Sigmoid colon (tissue), 7 donors: ENCODE results near the gene MCAT. TPM values are rescaled to one million over a fixed set of nuclear protein-coding genes. Genes with fewer than 3 reads are reported as not detected.

ENCODE experiments used
- DNase-seq: peaks from one replicate; pipeline ENCODE4 v3.0.0-alpha.2; 2019
- H3K27ac ChIP-seq, 4 donors: fragments of 200-600 bp; sonication (generic); one replicate each; pipeline ENCODE4 v1.5.1; 2016 to 2019; ENCODE audit warnings: mild to moderate bottlenecking in 1 of 4
- H3K27me3 ChIP-seq, 3 donors: fragments of 200-600 bp; sonication (generic); one replicate each; pipeline ENCODE4 v1.5.1; 2019; ENCODE audit warnings: mild to moderate bottlenecking in 1 of 3
- H3K36me3 ChIP-seq, 4 donors: fragments of 200-600 bp; sonication (generic); one replicate each; pipeline ENCODE4 v1.5.1; 2016 to 2019
- H3K4me1 ChIP-seq, 4 donors: fragments of 200-600 bp; sonication (generic); one replicate each; pipeline ENCODE4 v1.5.1; 2017 to 2019
- H3K4me3 ChIP-seq, 4 donors: fragments of 200-600 bp; sonication (generic); one replicate each; pipeline ENCODE4 v1.5.1; 2017 to 2019; ENCODE audit warnings: mild to moderate bottlenecking in 2 of 4, moderate library complexity in 1 of 4
- H3K9me3 ChIP-seq, 4 donors: fragments of 200-600 bp in 3 of 4; sonication (generic) in 3 of 4; one replicate each; pipeline versions ENCODE4 v1.5.1 to v1.6.1; 2013 to 2019
- EP300 ChIP-seq, 4 donors: sonication (generic); formaldehyde crosslinking; IDR thresholded peaks; one replicate each; pipeline ENCODE4 v1.6.1; 2017; ENCODE audit warnings: antibody characterized with exemption in 4 of 4
- POLR2A ChIP-seq, 2 donors: fragments of 450-650 bp; IDR thresholded peaks; one replicate each; pipeline ENCODE4 v1.6.1; 2016; ENCODE audit warnings: antibody characterized with exemption in 2 of 2, mild to moderate bottlenecking in 2 of 2, moderate library complexity in 2 of 2
- POLR2AphosphoS5 ChIP-seq, 4 donors: sonication (generic); formaldehyde crosslinking; IDR thresholded peaks; one replicate each; pipeline ENCODE4 v1.6.1; 2017; ENCODE audit warnings: antibody characterized with exemption in 4 of 4
- WGBS, 2 donors: extraction: QIAGEN DNeasy Blood & Tissue Kit; methylation state at CpG; one replicate each; pipeline ENCODE4 v1.1.7; 2013; 5-methylcytosine and 5-hydroxymethylcytosine counted together
- intact Hi-C: fragments of 100-400 bp; cut with DNase I; formaldehyde crosslinking; loops from one replicate; pipeline ENCODE4 v1.15.1; 2023
- polyA plus RNA-seq, 3 donors: library from polyadenylated mRNA; stranded (reverse); fragments of 200-250 nt; gene quantifications; one replicate each; pipeline ENCODE4 v1.2.3, GENCODE V29; 2013
- total RNA-seq, 4 donors: library from RNA; depleted of rRNA; stranded (reverse); fragments of >200 nt; gene quantifications; one replicate each; pipeline ENCODE4 v1.1.0, GENCODE V29; 2016
- TF ChIP-seq, protein P1 (sequence below), 4 experiments: fragments of 450-650 bp in 3 of 4; fragments of 200-600 bp in 1 of 4; IDR thresholded peaks; one replicate each; pipeline ENCODE4 v1.5.1; 2016 to 2019; ENCODE audit warnings: antibody characterized with exemption in 4 of 4, mild to moderate bottlenecking in 3 of 4, moderate library complexity in 2 of 4
- donor health status: healthy with polysubstance abuse.
- donor health status: Bipolar disorder and iron deficiency.
- donor health status: healthy.

The MCAT gene
- total and polyA plus RNA-seq, 7 donors: 10.2 to 23.4 (median 16.8) TPM

DNA sequence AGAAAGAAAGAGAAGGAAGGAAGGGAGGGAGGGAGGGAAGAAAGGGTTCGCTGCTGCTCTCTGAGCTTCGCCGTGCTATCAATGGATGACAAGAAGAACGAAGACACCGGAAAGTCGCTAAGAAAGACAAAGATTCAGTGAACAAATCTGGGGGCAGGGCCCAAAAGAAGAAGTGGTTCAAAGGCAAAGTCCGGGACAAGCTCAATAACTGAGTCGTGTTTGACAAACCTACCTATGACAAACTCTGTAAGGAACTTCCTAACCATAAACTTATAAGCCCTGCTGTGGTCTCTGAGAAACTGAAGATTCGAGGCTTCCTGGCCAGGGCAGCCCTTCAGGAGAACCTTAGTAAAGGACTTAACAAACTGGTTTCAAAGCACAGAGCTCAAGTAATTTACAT, 51.1 kb downstream of the MCAT start:
- no peaks in the 10 kb centered on the region for H3K9me3 ChIP-seq
- peaks cover 0 to 12% (median 9%) of the 10 kb centered on the region in 4 donors for H3K4me1 ChIP-seq
- H3K4me3 ChIP-seq: no peak overlapping the region
- no peaks in the 10 kb centered on the region for H3K27me3 ChIP-seq
- no peak for TF ChIP-seq POLR2A (IDR thresholded peaks at IDR 0.05)
- no peak for TF ChIP-seq POLR2AphosphoS5 (IDR thresholded peaks at IDR 0.05)
- WGBS, 2 donors: 54 to 76% methylated on average over 9 of the region's 9 CpGs
- H3K36me3 ChIP-seq: no peaks in the 10 kb centered on the region
- H3K27ac ChIP-seq: no peak overlapping the region
- no peak for DNase-seq
- intact Hi-C loops: loop anchor here (5.0 kb wide), 1 partner anchor 315 kb away; no protein-coding TSS in a partner anchor

DNA sequence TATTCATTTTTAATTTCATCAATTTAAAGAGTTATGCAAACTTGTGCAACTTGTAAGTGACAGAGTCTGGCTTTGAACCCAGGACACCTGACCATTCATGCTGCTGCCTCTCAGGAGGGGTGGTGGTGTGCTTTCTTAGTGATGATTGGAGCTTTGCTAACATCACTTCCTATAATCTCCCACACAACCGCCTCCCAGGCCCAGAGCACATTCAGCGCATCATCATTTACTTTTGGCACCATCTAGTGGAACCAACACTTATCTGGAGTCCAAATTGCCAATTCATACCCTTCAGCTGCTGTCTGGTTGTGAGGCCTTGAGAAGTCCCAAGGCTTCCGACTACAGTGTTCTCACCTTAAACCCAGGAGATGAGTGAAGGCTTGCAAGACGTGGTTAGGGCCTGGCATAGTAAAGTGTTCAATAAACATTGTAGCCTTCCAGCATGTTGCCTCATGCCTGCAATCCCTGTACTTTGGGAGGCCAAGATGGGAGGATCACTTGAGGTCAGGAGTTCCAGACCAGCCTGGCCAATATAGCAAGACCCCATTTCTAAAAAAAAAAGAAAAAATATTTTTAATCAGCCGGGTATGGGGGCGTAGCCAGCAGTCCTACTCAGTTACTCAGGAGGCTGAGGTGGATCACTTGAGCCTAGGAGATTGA, 52.9 kb downstream of the MCAT start:
- Histone ChIP-seq H3K4me1 (peaks cover 0 to 12% (median 9%) of the 10 kb centered on the region in 4 donors), H3K27me3 (no peaks in the 10 kb centered on the region), H3K27ac (peak overlapping the region in 2 of 4 donors; percentile 68 to 77), H3K36me3 (no peaks in the 10 kb centered on the region), H3K4me3 (no peak overlapping the region), H3K9me3 (no peaks in the 10 kb centered on the region)
- TF ChIP-seq, protein P1, sequence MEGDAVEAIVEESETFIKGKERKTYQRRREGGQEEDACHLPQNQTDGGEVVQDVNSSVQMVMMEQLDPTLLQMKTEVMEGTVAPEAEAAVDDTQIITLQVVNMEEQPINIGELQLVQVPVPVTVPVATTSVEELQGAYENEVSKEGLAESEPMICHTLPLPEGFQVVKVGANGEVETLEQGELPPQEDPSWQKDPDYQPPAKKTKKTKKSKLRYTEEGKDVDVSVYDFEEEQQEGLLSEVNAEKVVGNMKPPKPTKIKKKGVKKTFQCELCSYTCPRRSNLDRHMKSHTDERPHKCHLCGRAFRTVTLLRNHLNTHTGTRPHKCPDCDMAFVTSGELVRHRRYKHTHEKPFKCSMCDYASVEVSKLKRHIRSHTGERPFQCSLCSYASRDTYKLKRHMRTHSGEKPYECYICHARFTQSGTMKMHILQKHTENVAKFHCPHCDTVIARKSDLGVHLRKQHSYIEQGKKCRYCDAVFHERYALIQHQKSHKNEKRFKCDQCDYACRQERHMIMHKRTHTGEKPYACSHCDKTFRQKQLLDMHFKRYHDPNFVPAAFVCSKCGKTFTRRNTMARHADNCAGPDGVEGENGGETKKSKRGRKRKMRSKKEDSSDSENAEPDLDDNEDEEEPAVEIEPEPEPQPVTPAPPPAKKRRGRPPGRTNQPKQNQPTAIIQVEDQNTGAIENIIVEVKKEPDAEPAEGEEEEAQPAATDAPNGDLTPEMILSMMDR (IDR thresholded peaks at IDR 0.05): no peak
- peak in 1 of 4 donors; percentile 18 for TF ChIP-seq POLR2AphosphoS5 (IDR thresholded peaks at IDR 0.05)
- TF ChIP-seq POLR2A (IDR thresholded peaks at IDR 0.05): no peak
- TF ChIP-seq EP300 (IDR thresholded peaks at IDR 0.05): no peak
- 62 to 66% methylated on average over 6 of the region's 6 CpGs for WGBS, 2 donors
- peak; percentile 72 for DNase-seq
- intact Hi-C loops: loop anchor here (5.0 kb wide), 1 partner anchor 313 kb away; no protein-coding TSS in a partner anchor

DNA sequence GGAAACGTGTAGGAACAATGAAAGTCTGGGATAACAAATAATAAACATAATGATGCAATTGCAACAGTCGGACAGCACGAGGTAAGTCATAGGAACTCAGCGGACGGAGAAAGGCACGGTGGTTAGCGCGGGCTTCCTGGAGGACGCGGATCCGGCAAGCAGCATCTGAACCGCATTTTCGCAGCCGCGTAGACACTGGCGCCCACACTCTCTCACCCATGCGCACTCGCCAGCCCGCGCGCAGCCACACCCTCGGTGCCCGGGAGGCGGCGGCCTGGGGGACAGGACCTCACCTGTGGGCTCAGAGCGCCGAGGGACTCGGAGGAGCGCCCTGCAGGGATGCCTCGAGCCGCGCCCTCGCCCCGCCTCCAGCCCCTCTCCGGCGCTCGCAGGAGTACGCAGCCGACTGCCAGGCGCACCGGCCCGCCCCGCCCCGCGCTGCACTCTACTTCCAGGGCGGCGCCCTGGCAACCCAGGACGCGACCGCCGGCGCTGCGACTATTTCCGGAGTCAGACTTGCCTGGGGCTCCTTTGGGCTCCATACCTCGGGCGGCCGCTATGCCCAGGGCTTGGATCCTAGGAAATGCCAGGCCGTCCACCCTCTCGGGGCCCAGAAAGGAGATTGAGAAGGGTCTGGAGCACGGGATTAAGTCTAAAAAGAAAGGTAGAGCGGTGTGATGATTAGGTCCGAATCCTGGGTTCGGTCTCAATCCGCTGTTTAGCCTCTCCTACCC, 54.0 kb downstream of the MCAT start, which contains the start of gene TTLL1:
Gene TTLL1, minus strand, starts transcription at position 408 of the 734 bp plus-strand sequence. CDS start 13,805 bp downstream, outside the sequence.
- Histone ChIP-seq H3K36me3 (no peaks in the 10 kb centered on the region), H3K4me3 (peak within 1 kb of the TSS; percentile 64 to 93 (median 81)), H3K27ac (peak within 1 kb of the TSS; percentile 68 to 77 (median 69)), H3K27me3 (no peaks in the 10 kb centered on the region), H3K9me3 (no peaks in the 10 kb centered on the region), H3K4me1 (peaks cover 0 to 12% (median 9%) of the 10 kb centered on the region in 4 donors)
- TF ChIP-seq, protein P1 (IDR thresholded peaks at IDR 0.05): no peak
- TF ChIP-seq EP300 (IDR thresholded peaks at IDR 0.05) (no peak), POLR2AphosphoS5 (IDR thresholded peaks at IDR 0.05) (peak; percentile 8 to 54 (median 49))
- intact Hi-C loops: no loop called here
- WGBS, 2 donors: 4 to 5% methylated on average over 64 of the region's 64 CpGs
- DNase-seq: peak; percentile 91

DNA sequence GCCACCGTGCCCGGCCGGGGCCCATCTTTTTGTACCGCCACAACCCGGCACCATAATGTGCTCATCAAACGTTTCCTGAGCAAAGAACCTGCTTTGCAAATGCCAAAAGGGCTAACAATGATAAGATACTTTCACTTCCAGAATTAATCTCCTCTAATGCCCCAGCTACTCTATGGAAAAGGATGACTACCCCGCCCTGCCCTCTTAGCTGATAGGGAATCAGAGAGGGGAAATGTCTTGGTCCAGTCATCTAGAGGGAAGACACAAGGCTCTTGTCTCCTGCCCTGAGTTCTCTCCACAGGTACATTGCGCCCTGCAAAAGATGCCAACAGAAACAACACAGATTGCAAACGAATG, 54.6 kb downstream of the MCAT start:
- no peak for DNase-seq
- Histone ChIP-seq H3K4me3 (peak overlapping the region; percentile 64 to 93 (median 81)), H3K4me1 (peaks cover 0 to 12% (median 9%) of the 10 kb centered on the region in 4 donors), H3K27ac (peak overlapping the region; percentile 68 to 77 (median 69)), H3K36me3 (no peaks in the 10 kb centered on the region), H3K9me3 (no peaks in the 10 kb centered on the region), H3K27me3 (no peaks in the 10 kb centered on the region)
- intact Hi-C loops: no loop called here
- WGBS, 2 donors: 48 to 63% methylated on average over 9 of the region's 9 CpGs
- TF ChIP-seq POLR2A (IDR thresholded peaks at IDR 0.05) (no peak), POLR2AphosphoS5 (IDR thresholded peaks at IDR 0.05) (no peak), EP300 (IDR thresholded peaks at IDR 0.05) (no peak)
- TF ChIP-seq, protein P1 (IDR thresholded peaks at IDR 0.05): no peak
